Activated naive CD4-positive, alpha-beta T cell treated with anti-CD3 and anti-CD28 coated beads, Interleukin-2, amount 50 U/mL, for 24 hours (primary cell): ENCODE data around the gene MMP28.

Experiments used
- H3K27ac Mint-ChIP-seq: one replicate; pipeline ENCODE4 v1.8.0; 2021; ENCODE audit warnings: mild to moderate bottlenecking, mixed read lengths
- H3K27me3 Mint-ChIP-seq: one replicate; pipeline ENCODE4 v1.8.0; 2021; ENCODE audit warnings: mixed read lengths
- H3K36me3 Mint-ChIP-seq: one replicate; pipeline ENCODE4 v1.8.0; 2021; ENCODE audit warnings: mixed read lengths
- H3K4me1 Mint-ChIP-seq: one replicate; pipeline ENCODE4 v1.8.0; 2021; ENCODE audit warnings: mixed read lengths
- H3K4me3 Mint-ChIP-seq: one replicate; pipeline ENCODE4 v1.8.0; 2021; ENCODE audit warnings: mild to moderate bottlenecking, mixed read lengths
- H3K9me3 Mint-ChIP-seq: one replicate; pipeline ENCODE4 v1.8.0; 2021; ENCODE audit warnings: mixed read lengths

MMP28 gene

DNA sequence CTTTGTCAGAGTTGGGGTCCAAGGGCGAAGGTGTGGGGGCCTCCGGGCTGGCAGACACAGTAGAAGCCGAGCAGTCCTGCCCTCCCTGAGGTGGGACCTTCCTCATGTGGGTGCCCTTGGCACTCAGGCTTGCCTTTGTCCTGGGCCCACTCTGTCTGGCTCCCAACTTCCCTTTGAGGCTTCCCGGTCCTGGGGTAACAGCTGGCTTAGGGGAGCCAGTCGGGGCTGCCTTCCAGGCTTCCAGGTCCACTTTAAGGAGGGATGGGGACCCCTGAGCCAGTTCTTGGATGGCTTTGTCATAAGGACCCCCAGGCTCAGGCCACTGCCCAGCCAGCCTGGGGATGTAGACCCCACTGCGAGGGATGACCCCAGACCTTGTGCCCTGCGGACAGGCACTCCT lies 50.2 kb downstream of the MMP28 start:
- Mint-ChIP-seq H3K27ac (no peak overlapping the region), H3K27me3 (peaks cover 26% of the 10 kb centered on the region), H3K4me3 (no peak overlapping the region), H3K9me3 (no peaks in the 10 kb centered on the region), H3K4me1 (peaks cover 17% of the 10 kb centered on the region), H3K36me3 (no peaks in the 10 kb centered on the region)

DNA sequence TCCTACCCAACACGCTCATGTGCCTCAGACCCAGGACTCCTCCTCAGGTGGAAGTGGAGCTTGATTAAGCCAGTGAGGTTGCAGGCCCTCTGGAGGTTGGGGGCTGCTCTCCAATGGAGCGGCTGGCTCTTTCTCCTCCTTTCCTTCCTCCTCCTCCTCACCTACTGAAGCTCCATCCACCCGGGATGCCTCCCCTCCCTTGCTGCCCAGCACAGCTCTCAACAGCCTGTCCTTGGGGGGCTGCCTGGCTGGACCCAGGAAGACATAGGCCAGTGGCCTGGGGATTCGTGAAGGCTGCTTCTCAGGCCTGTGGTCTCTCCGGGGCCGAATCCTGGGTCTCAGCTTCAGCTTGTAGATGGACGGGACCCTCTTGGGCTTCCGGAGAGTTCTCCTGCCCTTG lies 50.6 kb downstream of the MMP28 start:
- peaks cover 24% of the 10 kb centered on the region for H3K27me3 Mint-ChIP-seq
- no peaks in the 10 kb centered on the region for H3K36me3 Mint-ChIP-seq
- no peaks in the 10 kb centered on the region for H3K9me3 Mint-ChIP-seq
- H3K4me1 Mint-ChIP-seq: peaks cover 18% of the 10 kb centered on the region
- H3K4me3 Mint-ChIP-seq: no peak overlapping the region
- H3K27ac Mint-ChIP-seq: no peak overlapping the region

DNA sequence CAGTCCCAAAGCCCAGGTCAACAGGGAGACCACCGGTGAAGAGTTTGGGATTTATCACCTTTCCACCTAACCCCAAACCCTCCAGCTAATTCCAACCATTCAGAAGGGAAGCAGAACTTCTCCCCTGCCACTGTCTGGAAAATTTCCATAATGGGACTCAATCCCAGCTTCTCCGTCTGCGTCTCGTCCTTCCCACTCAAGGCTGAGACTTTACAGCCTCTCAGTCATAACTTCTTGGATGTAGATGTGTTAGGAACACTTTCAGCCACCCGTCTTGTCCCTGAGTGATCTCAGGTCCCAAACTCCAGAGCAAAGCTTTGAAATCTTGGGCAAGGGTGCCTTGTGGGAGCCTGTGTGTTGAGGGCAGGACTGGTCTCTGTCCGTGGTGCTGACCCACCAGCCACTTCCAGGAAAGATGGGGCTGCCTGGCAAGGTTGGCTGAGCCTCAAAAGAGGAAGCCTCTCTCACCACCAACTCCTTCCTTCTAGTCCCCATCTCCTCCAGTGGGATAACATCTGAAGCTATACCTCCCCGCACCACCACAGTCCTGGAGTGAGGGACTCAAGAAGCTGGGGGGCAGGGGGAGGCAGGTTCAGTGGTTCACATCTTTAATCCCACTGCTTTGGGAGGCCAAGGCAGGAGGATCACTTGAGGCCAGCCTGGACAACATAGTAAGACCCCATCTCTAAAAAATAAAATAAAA lies 51.7 kb downstream of the MMP28 start:
- Mint-ChIP-seq H3K4me1 (peaks cover 16% of the 10 kb centered on the region), H3K27me3 (peaks cover 15% of the 10 kb centered on the region), H3K4me3 (no peak overlapping the region), H3K27ac (no peak overlapping the region), H3K9me3 (no peaks in the 10 kb centered on the region), H3K36me3 (no peaks in the 10 kb centered on the region)

DNA sequence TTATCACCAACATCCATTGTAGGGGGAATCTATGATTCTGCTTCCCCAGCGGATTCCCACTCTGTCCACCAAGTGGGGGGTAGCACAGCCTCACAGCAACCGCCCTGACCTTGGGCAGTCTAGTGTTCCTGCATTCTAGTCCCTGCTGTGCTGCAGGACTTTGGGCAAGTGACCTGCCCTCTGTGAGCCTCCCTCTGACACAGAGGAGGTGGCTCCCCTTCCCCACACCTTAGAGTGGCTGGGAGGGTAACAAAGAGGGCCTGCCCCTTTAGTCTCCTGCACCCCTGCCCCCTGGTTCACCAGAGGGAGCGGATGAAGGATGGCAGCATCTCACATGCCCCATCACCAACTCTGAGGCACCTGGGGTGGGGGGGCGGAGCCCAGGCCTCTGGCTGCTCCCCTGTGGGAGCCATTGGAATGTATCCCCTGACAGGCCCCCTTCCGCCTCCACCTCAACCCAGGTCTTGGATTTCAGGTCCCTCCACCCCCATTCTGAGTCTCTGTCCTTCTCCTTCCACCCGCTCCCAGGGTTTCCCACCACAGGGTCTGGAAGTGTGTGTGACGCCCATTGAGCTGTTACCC lies 52.5 kb downstream of the MMP28 start:
- H3K36me3 Mint-ChIP-seq: no peaks in the 10 kb centered on the region
- H3K4me1 Mint-ChIP-seq: peaks cover 13% of the 10 kb centered on the region
- no peak overlapping the region for H3K4me3 Mint-ChIP-seq
- H3K27me3 Mint-ChIP-seq: peaks cover 13% of the 10 kb centered on the region
- H3K9me3 Mint-ChIP-seq: no peaks in the 10 kb centered on the region
- H3K27ac Mint-ChIP-seq: no peak overlapping the region

DNA sequence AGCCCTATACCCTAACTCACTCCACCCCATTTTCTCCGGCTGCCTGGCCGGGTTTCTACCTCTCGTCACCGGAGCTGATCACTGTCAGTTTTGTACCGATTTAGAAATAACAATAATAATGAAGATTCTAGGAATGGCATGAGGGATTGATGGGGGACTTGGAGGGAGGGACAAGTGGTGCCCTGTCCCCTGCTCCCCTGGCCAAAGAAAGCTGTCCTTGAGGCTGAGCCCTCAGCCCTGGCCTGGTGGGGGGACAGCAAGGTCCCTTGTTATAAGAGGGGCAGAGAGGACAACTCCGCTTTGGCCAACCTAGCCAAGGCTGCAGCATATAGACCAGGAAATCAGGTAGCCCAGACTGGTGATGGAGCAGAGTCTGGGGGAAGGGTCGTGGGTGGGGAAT lies 52.9 kb downstream of the MMP28 start:
- Mint-ChIP-seq H3K4me3 (no peak overlapping the region), H3K27me3 (peaks cover 13% of the 10 kb centered on the region), H3K36me3 (no peaks in the 10 kb centered on the region), H3K27ac (no peak overlapping the region), H3K9me3 (no peaks in the 10 kb centered on the region), H3K4me1 (peaks cover 13% of the 10 kb centered on the region)

DNA sequence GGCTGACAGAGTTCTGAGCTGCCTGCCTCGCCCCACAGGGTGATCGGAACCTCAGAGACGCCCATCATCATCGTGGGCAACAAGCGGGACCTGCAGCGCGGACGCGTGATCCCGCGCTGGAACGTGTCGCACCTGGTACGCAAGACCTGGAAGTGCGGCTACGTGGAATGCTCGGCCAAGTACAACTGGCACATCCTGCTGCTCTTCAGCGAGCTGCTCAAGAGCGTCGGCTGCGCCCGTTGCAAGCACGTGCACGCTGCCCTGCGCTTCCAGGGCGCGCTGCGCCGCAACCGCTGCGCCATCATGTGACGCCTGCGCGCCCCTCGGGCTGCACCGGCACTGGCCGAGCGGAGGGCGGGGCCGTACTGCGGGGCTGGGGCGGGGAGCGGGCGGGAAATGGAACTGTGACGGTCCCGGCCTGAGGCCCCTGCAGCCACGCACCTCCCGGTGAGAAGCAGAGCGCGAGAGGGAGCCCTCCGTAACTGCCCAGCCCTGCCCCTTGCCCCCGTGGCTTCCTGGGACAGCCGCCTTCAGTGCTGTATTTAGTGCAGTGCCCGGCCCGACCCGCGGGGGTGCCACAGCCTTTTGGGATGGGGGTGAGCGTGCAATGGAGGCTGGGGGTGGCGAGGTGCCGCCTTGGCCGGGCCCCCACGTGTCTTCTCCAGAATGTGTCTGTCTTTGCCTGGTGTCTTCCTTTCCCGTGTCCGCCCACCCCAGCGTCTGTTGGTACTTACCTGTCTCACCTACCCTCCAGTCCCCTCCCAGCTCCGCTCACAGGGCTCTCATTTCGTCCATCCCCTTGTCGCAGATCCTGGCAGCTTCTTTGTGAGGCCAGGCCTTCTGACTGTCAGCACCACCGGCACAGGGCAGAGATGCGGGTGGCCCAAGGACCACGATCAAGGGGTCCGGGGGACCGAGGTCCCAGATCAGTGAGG lies 54.2 kb downstream of the MMP28 start:
- Mint-ChIP-seq H3K36me3 (no peaks in the 10 kb centered on the region), H3K4me3 (peak overlapping the region; percentile 63), H3K9me3 (no peaks in the 10 kb centered on the region), H3K27ac (no peak overlapping the region), H3K4me1 (peaks cover 13% of the 10 kb centered on the region), H3K27me3 (peaks cover 13% of the 10 kb centered on the region)

DNA sequence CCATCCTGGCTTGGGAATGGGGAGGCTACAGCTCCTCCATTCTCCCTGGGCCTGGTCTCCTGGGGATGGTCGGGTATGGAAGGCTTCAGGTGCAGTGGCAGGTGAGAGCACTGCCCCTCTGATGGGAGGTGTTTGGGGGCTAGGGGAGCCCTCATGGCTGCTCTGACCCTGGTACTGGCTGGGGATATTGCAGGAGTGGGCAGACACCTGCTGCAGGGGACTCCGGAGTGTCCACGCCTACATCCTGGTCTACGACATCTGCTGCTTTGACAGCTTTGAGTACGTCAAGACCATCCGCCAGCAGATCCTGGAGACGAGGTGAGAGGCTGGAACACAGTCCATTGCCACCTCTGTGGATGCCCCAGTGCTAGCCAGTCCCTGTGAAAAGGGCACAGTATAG lies 55.2 kb downstream of the MMP28 start:
- Mint-ChIP-seq H3K27ac (no peak overlapping the region), H3K27me3 (peaks cover 13% of the 10 kb centered on the region), H3K9me3 (no peaks in the 10 kb centered on the region), H3K4me1 (peaks cover 13% of the 10 kb centered on the region), H3K36me3 (no peaks in the 10 kb centered on the region), H3K4me3 (no peak overlapping the region)

DNA sequence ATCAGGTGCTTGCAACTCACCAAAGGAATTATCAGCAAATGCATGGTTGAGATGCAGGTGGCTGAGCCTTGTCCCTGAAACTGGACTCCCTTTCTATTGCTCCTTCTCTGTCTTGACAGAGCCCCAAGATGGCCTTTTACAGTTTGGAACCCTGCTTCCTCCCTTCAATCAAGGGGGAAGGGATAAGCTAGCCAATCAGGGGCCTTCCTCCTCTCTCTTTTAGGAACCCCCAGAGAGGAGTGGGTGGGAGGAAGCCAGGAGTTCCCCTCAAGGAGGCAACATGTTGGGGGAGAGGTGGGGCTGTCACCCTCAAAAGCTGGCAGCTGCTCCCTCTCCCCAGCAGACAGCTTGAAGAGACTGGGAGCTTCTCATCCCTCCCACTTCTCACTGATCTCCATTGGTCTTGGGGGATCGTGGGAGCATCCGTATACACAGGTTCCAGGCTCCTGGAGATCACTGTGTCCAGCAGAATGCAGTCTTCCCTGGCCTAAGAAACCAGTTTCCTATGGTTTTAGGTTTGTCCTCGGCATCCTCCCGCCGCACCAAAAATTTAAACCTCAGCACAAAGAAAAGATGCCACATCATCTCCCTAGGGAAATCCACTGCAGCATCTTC lies 56.8 kb downstream of the MMP28 start:
- H3K9me3 Mint-ChIP-seq: no peaks in the 10 kb centered on the region
- H3K4me1 Mint-ChIP-seq: peaks cover 13% of the 10 kb centered on the region
- H3K27me3 Mint-ChIP-seq: peaks cover 8% of the 10 kb centered on the region
- no peaks in the 10 kb centered on the region for H3K36me3 Mint-ChIP-seq
- no peak overlapping the region for H3K4me3 Mint-ChIP-seq
- no peak overlapping the region for H3K27ac Mint-ChIP-seq

DNA sequence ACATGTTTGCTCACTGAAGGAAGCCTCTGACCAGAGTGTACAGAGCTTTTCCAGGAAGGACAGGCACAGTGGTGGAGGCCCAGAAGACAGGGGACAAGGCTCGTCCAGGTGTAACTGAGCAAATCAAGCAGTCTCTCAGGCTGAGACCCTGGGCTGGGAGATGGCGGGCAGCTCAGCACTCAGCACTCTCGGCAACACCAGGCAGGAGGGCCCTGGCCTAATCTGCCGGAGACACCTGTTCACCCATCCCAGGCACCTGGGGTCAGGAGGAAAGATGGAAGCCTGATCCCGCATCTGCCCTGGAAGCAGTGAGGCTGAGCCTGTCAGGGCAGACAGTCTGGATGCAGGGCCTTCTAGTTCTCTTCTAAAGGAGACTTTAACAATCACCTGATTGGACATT lies 59.2 kb downstream of the MMP28 start:
- no peaks in the 10 kb centered on the region for H3K36me3 Mint-ChIP-seq
- no peak overlapping the region for H3K4me3 Mint-ChIP-seq
- H3K27me3 Mint-ChIP-seq: peaks cover 1% of the 10 kb centered on the region
- no peaks in the 10 kb centered on the region for H3K9me3 Mint-ChIP-seq
- no peak overlapping the region for H3K27ac Mint-ChIP-seq
- H3K4me1 Mint-ChIP-seq: peaks cover 11% of the 10 kb centered on the region

DNA sequence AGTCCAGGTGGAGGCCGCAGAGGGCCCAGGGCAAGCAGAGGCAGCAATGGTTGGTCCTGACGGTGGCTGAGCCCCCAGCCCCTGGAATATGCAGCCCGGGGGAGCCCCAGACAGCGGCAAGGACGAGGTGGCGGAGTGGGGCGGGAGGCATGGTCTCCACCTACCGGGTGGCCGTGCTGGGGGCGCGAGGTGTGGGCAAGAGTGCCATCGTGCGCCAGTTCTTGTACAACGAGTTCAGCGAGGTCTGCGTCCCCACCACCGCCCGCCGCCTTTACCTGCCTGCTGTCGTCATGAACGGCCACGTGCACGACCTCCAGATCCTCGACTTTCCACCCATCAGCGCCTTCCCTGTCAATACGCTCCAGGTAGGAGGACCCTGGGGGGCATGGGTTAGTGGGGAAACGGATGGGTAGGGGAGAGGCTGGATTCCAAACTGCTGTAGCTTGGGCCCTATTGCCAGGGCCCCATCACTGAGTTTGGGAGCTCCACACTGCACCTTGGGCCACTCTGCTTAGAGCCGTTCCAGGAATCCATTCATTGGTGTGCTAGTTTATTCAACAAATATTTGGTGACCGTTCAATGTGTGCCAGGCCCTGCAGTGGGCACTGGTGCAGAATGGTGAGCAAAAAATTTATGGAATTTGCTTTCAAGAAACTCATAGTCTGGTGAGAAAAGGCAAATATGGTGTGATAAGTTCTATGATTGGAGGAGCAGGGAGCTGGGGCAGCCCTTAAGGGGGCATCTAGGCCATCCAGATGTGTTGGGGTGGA lies 60.2 kb downstream of the MMP28 start:
- H3K27ac Mint-ChIP-seq: no peak overlapping the region
- H3K4me1 Mint-ChIP-seq: peaks cover 18% of the 10 kb centered on the region
- no peaks in the 10 kb centered on the region for H3K27me3 Mint-ChIP-seq

DNA sequence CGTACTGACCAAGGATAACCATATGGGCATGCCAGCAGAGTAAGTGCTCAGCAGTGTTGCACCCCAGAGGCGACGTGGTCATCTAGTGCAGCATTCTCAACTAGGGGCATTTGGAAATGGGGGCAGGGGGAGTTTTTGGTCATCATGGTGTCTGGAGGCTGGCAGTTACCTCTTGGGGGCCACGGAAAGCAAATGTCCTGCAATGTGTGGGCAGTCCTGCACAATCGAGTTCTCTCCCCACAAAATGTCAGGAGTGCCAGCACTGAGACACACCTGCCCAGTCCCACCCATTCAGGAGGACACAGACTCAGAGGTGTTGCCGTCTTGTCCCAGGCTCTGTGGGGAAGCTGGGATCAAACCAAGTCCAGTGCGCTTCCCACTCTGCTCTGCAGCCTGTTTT lies 61.0 kb downstream of the MMP28 start:
- H3K36me3 Mint-ChIP-seq: no peaks in the 10 kb centered on the region
- H3K9me3 Mint-ChIP-seq: no peaks in the 10 kb centered on the region
- peaks cover 21% of the 10 kb centered on the region for H3K4me1 Mint-ChIP-seq
- H3K27ac Mint-ChIP-seq: no peak overlapping the region
- H3K4me3 Mint-ChIP-seq: no peak overlapping the region
- no peaks in the 10 kb centered on the region for H3K27me3 Mint-ChIP-seq

More for the DNA sequence above, 60.2 kb downstream of the MMP28 start:
- Mint-ChIP-seq H3K36me3 (no peaks in the 10 kb centered on the region), H3K9me3 (no peaks in the 10 kb centered on the region), H3K4me3 (no peak overlapping the region)

DNA sequence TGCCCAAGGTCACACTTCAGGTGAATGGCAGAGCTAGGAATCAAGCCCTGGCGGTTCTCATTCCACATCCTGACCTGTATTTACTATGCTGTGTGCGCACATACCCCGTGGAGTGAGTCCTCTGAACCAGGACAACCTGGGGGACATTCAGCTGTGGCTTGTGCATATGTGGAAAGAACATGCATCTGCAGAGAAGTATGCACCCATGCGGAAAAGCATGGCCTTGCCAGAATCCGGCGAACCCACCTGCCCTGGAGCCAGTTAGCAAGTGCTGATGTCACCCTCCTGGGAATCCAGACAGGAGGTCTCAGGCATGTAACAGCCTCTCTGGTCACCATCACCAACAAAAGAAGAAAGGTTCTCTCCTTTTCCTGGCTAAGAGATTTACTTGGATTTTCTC lies 62.1 kb downstream of the MMP28 start:
- Mint-ChIP-seq H3K4me1 (peaks cover 21% of the 10 kb centered on the region), H3K9me3 (no peaks in the 10 kb centered on the region), H3K36me3 (no peaks in the 10 kb centered on the region), H3K27me3 (no peaks in the 10 kb centered on the region), H3K4me3 (no peak overlapping the region), H3K27ac (no peak overlapping the region)

DNA sequence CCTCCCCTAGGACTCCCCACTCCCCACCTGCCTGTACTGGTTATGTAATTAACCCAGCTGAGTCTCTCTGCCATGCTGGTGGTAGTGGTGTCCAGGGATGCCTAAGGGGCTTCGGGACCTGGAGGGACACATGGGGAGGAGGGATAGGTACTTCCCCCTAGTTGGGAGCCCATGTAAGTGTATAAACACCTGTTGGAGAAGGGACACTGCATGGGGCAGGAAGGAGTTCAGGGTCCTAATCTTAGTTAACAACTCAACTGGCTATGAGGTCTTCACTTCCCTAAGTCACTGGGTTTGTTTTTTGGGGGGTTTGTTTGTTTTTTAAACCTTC lies 62.7 kb downstream of the MMP28 start:
- Mint-ChIP-seq H3K4me1 (peaks cover 21% of the 10 kb centered on the region), H3K4me3 (peak overlapping the region; percentile 83), H3K9me3 (no peaks in the 10 kb centered on the region), H3K27me3 (no peaks in the 10 kb centered on the region), H3K27ac (no peak overlapping the region), H3K36me3 (no peaks in the 10 kb centered on the region)

DNA sequence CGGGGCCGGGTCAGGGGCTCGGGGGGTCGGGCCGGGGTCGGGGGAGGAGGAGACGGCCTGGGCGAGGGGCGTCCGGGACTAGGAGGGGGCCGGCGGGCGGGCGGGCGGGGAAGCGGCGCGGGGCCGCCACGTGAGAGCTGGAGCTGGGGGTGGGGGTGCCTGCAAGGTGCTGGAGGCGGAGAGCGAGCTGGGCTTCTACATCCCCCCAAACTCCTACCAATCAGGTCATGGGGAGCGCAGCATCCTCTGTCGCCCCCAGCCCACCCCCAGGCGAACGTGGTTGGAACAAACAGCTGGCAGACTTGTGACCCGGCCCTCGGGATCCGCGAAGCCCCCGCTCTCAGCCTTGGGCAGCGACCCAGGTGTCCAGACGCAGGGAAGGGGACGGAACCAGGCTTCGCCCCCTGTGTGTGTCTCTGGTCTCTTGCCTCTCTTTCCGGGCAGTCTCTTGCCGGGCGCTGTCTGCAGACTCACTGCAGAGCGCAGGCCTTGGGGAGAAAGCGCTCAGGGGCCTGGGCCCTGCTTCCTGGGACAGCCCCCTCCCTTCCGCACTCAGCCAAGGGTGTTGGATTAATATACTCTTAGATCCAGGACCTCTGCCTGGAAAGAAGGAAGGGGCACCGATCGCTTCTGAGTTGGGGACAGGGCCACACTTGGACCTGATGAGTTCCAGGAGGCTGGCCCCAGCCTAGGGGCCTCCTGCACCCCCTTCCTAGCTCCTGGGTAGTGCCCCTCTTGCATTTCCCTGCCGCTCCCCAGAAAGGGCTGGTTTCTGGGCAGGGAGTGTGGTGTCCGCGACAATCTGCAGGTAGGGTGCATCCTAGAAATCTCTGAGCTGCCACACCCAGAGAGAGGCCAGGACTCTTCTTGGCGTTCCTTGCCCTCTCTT lies 63.3 kb downstream of the MMP28 start:
- Mint-ChIP-seq H3K4me3 (peak overlapping the region; percentile 83), H3K27ac (no peak overlapping the region), H3K27me3 (no peaks in the 10 kb centered on the region), H3K9me3 (no peaks in the 10 kb centered on the region), H3K4me1 (peaks cover 21% of the 10 kb centered on the region), H3K36me3 (no peaks in the 10 kb centered on the region)
